ENCODE data around the gene ACTBL2.

GRCh38 chr5:57482671-57483106, at the start of gene ACTBL2:
- TF ChIP-seq CTCF (IDR thresholded peaks at IDR 0.05; ENCODE audit: poor library complexity) (no peak), EZH2phosphoT487 (IDR thresholded peaks at IDR 0.05; ENCODE audit: low read depth, severe bottlenecking, unreplicated experiment) (no peak), EZH2 (IDR thresholded peaks at IDR 0.05; ENCODE audit: borderline replicate concordance) (no peak)
